ENCODE data around the gene TRMT44.

The TRMT44 gene

DNA sequence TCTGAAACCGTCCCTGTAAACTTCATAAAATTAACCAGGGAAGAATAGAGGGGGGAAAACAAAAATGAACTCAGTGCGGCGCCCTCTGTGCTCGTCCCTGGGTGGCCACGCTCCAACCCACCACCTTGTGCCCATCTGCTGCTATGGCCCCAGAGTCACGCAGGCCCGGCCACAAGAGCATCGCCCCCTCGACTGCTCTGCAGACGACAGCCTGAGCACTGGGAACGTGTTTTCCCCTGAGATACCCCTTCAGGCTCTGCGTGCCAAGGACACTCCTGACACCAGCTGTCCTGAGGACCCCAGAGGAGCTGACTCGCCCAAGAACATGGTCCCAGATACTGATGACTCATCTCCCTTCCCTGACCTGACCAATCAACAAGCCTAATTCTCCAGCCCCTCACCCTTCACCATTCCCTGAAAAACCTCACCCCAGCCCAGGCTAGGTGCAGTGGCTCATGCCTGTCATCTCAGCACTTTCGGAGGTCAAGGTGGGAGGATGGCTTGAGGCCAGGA, 75.5 kb downstream of the TRMT44 start:
- Histone ChIP-seq H3K4me2 (ENCODE audit: low read length) (no peak overlapping the region), H3K9me3 (ENCODE audit: insufficient read depth, low read depth, low read length) (peaks cover 10% of the 10 kb centered on the region), H2AK5ac (ENCODE audit: low read length) (no peak overlapping the region), H3K9ac (ENCODE audit: low read length) (no peak overlapping the region), H2AFZ (ENCODE audit: insufficient read depth, low read length, poor library complexity) (no peak overlapping the region), H3K27ac (ENCODE audit: low read depth, low read length) (no peak overlapping the region), H3K27me3 (ENCODE audit: insufficient read depth, low read length) (no peaks in the 10 kb centered on the region), H3K4me1 (ENCODE audit: control insufficient read depth in 1 of 2, insufficient read depth in 2 of 2, low read length in 2 of 2) (no peaks in the 10 kb centered on the region), H4K8ac (ENCODE audit: low read depth, low read length) (no peak overlapping the region), H3K18ac (ENCODE audit: low read length) (no peak overlapping the region), H2BK12ac (ENCODE audit: low read length) (no peak overlapping the region), H3K4me3 (ENCODE audit: low read depth, low read length) (no peak overlapping the region), H3K23ac (ENCODE audit: low read length) (no peak overlapping the region), H3K36me3 (ENCODE audit: control insufficient read depth in 1 of 2, insufficient read depth in 2 of 2, low read length in 2 of 2) (no peaks in the 10 kb centered on the region), H3K4ac (ENCODE audit: low read depth, low read length) (no peak overlapping the region), H3K14ac (ENCODE audit: low read length) (no peak overlapping the region), H2BK5ac (ENCODE audit: low read depth, low read length, poor library complexity) (no peak overlapping the region), H2BK120ac (ENCODE audit: insufficient read depth, low read length, poor library complexity) (no peak overlapping the region), H4K12ac (ENCODE audit: low read depth, low read length) (no peak overlapping the region), H3K79me1 (ENCODE audit: low read length) (no peaks in the 10 kb centered on the region), H3K79me2 (ENCODE audit: control insufficient read depth, insufficient read depth, low read length, poor library complexity) (no peaks in the 10 kb centered on the region), H4K91ac (ENCODE audit: low read depth, low read length) (no peak overlapping the region)
- no CpG with 5 or more reads among the region's 14 CpGs for WGBS (ENCODE audit: extremely low coverage, insufficient coverage, insufficient read length)
- no peak for DNase-seq

DNA sequence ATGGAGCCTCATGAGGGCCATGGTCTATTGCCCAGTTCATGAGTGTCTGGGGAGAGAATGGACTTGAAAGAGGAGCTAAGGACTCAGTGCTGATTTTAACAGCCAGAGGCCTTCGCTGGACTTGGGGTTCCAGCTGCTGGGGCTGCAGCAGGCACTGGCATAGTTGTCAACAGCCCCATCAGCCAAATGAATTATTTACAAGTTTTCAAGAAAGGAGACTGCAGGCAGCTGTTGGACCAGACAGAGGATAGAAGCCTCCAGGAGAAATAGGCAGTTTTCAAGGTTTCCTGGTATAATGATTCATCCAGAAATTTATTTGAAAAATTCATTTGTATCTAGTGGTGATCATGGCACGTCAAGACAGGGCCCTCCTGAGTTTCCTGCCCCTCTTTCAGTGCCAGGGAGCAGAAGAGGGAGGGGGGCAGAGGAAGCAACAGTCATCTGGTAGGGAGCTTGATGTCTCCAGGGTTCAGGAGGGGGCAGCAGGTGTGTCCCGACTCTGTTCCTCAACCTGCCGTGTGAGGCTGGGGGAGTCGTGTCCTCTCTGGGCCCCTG, 76.5 kb downstream of the TRMT44 start:
- Histone ChIP-seq H3K23ac (ENCODE audit: low read length) (no peak overlapping the region), H3K79me1 (ENCODE audit: low read length) (no peaks in the 10 kb centered on the region), H3K4me1 (ENCODE audit: control insufficient read depth in 1 of 2, insufficient read depth in 2 of 2, low read length in 2 of 2) (no peaks in the 10 kb centered on the region), H3K36me3 (ENCODE audit: control insufficient read depth in 1 of 2, insufficient read depth in 2 of 2, low read length in 2 of 2) (no peaks in the 10 kb centered on the region), H4K8ac (ENCODE audit: low read depth, low read length) (no peak overlapping the region), H4K12ac (ENCODE audit: low read depth, low read length) (no peak overlapping the region), H3K18ac (ENCODE audit: low read length) (no peak overlapping the region), H4K91ac (ENCODE audit: low read depth, low read length) (no peak overlapping the region), H3K9me3 (ENCODE audit: insufficient read depth, low read depth, low read length) (peaks cover 10% of the 10 kb centered on the region), H3K27ac (ENCODE audit: low read depth, low read length) (no peak overlapping the region), H2BK12ac (ENCODE audit: low read length) (no peak overlapping the region), H3K4me3 (ENCODE audit: low read depth, low read length) (no peak overlapping the region), H3K79me2 (ENCODE audit: control insufficient read depth, insufficient read depth, low read length, poor library complexity) (no peaks in the 10 kb centered on the region), H2AK5ac (ENCODE audit: low read length) (no peak overlapping the region), H2BK5ac (ENCODE audit: low read depth, low read length, poor library complexity) (no peak overlapping the region), H3K4ac (ENCODE audit: low read depth, low read length) (no peak overlapping the region), H2BK120ac (ENCODE audit: insufficient read depth, low read length, poor library complexity) (no peak overlapping the region), H3K9ac (ENCODE audit: low read length) (no peak overlapping the region), H2AFZ (ENCODE audit: insufficient read depth, low read length, poor library complexity) (no peak overlapping the region), H3K27me3 (ENCODE audit: insufficient read depth, low read length) (no peaks in the 10 kb centered on the region), H3K4me2 (ENCODE audit: low read length) (no peak overlapping the region), H3K14ac (ENCODE audit: low read length) (no peak overlapping the region)
- peak; percentile 26 to 42 for DNase-seq
- no CpG with 5 or more reads among the region's 5 CpGs for WGBS (ENCODE audit: extremely low coverage, insufficient coverage, insufficient read length)

DNA sequence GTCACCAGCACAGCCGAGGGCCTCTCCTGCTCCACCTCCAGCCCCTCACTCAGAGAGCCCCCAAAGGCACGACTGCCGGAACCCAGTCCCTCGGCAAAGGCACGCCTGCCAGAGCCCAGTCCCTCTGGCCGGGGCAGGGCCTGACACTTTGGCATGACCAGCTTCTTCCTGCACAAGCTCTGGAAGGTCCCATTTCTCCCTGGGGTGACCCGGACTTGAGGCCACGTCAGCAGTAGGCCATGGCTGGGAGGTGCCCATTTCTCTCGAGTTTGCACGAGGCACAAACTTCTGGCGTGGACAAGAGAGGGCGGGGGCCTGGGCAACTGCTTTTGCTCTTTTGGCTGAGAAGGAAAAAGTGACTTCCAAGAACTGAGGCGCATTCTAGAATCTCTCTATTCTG, 77.4 kb downstream of the TRMT44 start:
- no peak for DNase-seq
- no peak overlapping the region for H3K14ac ChIP-seq (ENCODE audit: low read length)
- WGBS (ENCODE audit: extremely low coverage, insufficient coverage, insufficient read length), result no CpG with 5 or more reads among the region's 13 CpGs
- H2AFZ ChIP-seq (ENCODE audit: insufficient read depth, low read length, poor library complexity), result no peak overlapping the region
- no peak overlapping the region for H4K12ac ChIP-seq (ENCODE audit: low read depth, low read length)
- no peak overlapping the region for H3K9ac ChIP-seq (ENCODE audit: low read length)
- no peak overlapping the region for H3K27ac ChIP-seq (ENCODE audit: low read depth, low read length)
- H3K79me2 ChIP-seq (ENCODE audit: control insufficient read depth, insufficient read depth, low read length, poor library complexity), result no peaks in the 10 kb centered on the region
- no peaks in the 10 kb centered on the region for H3K27me3 ChIP-seq (ENCODE audit: insufficient read depth, low read length)
- no peaks in the 10 kb centered on the region for H3K36me3 ChIP-seq (ENCODE audit: control insufficient read depth in 1 of 2, insufficient read depth in 2 of 2, low read length in 2 of 2)
- H3K4me2 ChIP-seq (ENCODE audit: low read length), result no peak overlapping the region
- H3K9me3 ChIP-seq (ENCODE audit: insufficient read depth, low read depth, low read length), result peaks cover 10% of the 10 kb centered on the region
- H4K8ac ChIP-seq (ENCODE audit: low read depth, low read length), result no peak overlapping the region
- H2BK5ac ChIP-seq (ENCODE audit: low read depth, low read length, poor library complexity), result no peak overlapping the region
- no peak overlapping the region for H3K4ac ChIP-seq (ENCODE audit: low read depth, low read length)
- no peak overlapping the region for H3K4me3 ChIP-seq (ENCODE audit: low read depth, low read length)
- no peak overlapping the region for H3K18ac ChIP-seq (ENCODE audit: low read length)
- H2BK12ac ChIP-seq (ENCODE audit: low read length), result no peak overlapping the region
- H3K4me1 ChIP-seq (ENCODE audit: control insufficient read depth in 1 of 2, insufficient read depth in 2 of 2, low read length in 2 of 2), result no peaks in the 10 kb centered on the region
- no peak overlapping the region for H3K23ac ChIP-seq (ENCODE audit: low read length)
- peak overlapping the region; percentile 18 for H2AK5ac ChIP-seq (ENCODE audit: low read length)
- no peaks in the 10 kb centered on the region for H3K79me1 ChIP-seq (ENCODE audit: low read length)
- H2BK120ac ChIP-seq (ENCODE audit: insufficient read depth, low read length, poor library complexity), result no peak overlapping the region
- peak overlapping the region; percentile 4 for H4K91ac ChIP-seq (ENCODE audit: low read depth, low read length)

DNA sequence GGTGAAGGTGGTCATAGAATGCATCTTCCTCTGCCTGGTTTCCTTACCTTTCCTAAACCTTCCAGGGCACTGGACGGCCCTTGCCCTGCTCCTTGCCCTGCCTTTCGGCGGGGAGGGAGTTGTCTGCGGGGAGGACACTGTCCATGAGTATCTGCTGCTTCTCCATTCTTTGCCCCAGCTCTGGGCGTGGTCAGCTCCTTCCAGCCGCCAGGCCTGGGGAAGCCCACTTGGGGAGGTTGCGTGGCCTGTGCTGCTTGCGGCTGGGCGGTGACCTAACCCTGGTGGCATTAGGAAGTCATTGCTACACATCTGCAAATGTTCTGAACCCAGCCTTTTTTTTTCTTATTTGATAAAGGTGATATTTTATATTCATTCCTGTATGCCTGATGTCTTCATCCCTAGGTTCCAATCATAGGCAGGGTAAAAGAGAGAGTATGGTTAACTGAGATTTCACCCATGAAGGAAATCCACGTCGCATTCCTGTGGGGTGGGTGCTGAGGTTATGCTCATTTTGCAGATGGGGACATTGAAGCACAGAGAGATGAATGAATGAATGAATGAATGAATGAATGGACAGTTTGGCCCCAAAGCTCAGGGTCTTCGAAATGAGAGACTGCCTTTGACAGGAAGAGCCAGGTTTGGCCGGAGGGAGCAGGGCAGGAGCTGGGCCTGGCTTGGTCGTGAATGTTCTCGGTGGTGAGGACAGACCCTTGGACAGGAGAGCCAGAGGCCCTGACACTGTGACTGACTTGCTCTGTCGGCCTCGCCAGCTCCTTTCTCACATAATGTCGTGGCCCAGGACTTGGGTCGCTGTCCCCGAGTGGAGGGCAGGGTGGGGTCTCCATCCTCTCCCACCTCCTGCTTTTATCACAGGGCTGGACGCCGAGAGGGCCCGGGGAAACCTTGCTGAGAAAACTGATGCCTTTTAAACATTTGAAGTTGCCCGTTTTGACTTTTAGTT, 81.9 kb downstream of the TRMT44 start:
- no peak overlapping the region for H3K18ac ChIP-seq (ENCODE audit: low read length)
- H3K27ac ChIP-seq (ENCODE audit: low read depth, low read length), result no peak overlapping the region
- H2AFZ ChIP-seq (ENCODE audit: insufficient read depth, low read length, poor library complexity), result no peak overlapping the region
- H3K36me3 ChIP-seq (ENCODE audit: control insufficient read depth in 1 of 2, insufficient read depth in 2 of 2, low read length in 2 of 2), result no peaks in the 10 kb centered on the region
- peaks cover 11% of the 10 kb centered on the region for H3K9me3 ChIP-seq (ENCODE audit: insufficient read depth, low read depth, low read length)
- H3K79me2 ChIP-seq (ENCODE audit: control insufficient read depth, insufficient read depth, low read length, poor library complexity), result no peaks in the 10 kb centered on the region
- no peak overlapping the region for H4K12ac ChIP-seq (ENCODE audit: low read depth, low read length)
- H2BK12ac ChIP-seq (ENCODE audit: low read length), result peak overlapping the region; percentile 38
- H3K4ac ChIP-seq (ENCODE audit: low read depth, low read length), result no peak overlapping the region
- no peak overlapping the region for H2BK5ac ChIP-seq (ENCODE audit: low read depth, low read length, poor library complexity)
- no CpG with 5 or more reads among the region's 24 CpGs for WGBS (ENCODE audit: extremely low coverage, insufficient coverage, insufficient read length)
- H3K9ac ChIP-seq (ENCODE audit: low read length), result no peak overlapping the region
- no peaks in the 10 kb centered on the region for H3K27me3 ChIP-seq (ENCODE audit: insufficient read depth, low read length)
- H4K91ac ChIP-seq (ENCODE audit: low read depth, low read length), result peak overlapping the region; percentile 7
- H3K23ac ChIP-seq (ENCODE audit: low read length), result no peak overlapping the region
- H2BK120ac ChIP-seq (ENCODE audit: insufficient read depth, low read length, poor library complexity), result no peak overlapping the region
- peak overlapping the region; percentile 60 for H2AK5ac ChIP-seq (ENCODE audit: low read length)
- H3K79me1 ChIP-seq (ENCODE audit: low read length), result peaks cover 23% of the 10 kb centered on the region
- no peak overlapping the region for H3K4me2 ChIP-seq (ENCODE audit: low read length)
- no peak overlapping the region for H3K4me3 ChIP-seq (ENCODE audit: low read depth, low read length)
- DNase-seq, result peak; percentile 37 to 63
- H3K4me1 ChIP-seq (ENCODE audit: control insufficient read depth in 1 of 2, insufficient read depth in 2 of 2, low read length in 2 of 2), result peaks cover 12 to 18% of the 10 kb centered on the region in 2 experiments
- H3K14ac ChIP-seq (ENCODE audit: low read length), result no peak overlapping the region
- no peak overlapping the region for H4K8ac ChIP-seq (ENCODE audit: low read depth, low read length)

All from trophoblast cell (in vitro differentiated cells and primary cell).